Body of pancreas (tissue), 4 donors: Measurements from ENCODE around the gene KRTAP12-3. TPM values are rescaled to one million over a fixed set of nuclear protein-coding genes. Genes with fewer than 3 reads are reported as not detected.

Source experiments
- ATAC-seq: fragments of 150-250 bp; one replicate; pipeline ENCODE4 v1.9.1; 2016
- DNase-seq, 4 donors: peaks; one replicate each; pipeline ENCODE4 v3.0.0-alpha.2; 2019
- H3K27ac ChIP-seq, 4 donors: fragments of 200-600 bp; sonication (generic); 1 replicate in 3 of 4; 2 replicates in 1 of 4; pipeline versions ENCODE4 v1.5.1 to v1.6.1; 2016 to 2019; ENCODE audit warnings: mild to moderate bottlenecking in 1 of 4, mixed read lengths in 1 of 4, moderate library complexity in 1 of 4
- H3K27me3 ChIP-seq, 2 donors: fragments of 200-600 bp; sonication (generic); one replicate each; pipeline ENCODE4 v1.6.0; 2016; ENCODE audit warnings: mild to moderate bottlenecking in 1 of 2
- H3K36me3 ChIP-seq, 2 donors: fragments of 200-600 bp; sonication (generic); replicated peaks in 1 of 2; 2 replicates each; pipeline ENCODE4 v1.5.1; 2016; ENCODE audit warnings: low read depth in 2 of 2; ENCODE audit not compliant: insufficient read depth in 1 of 2
- H3K4me1 ChIP-seq: fragments of 200-600 bp; sonication (generic); one replicate; pipeline ENCODE4 v1.6.0; 2016
- H3K4me3 ChIP-seq, 2 donors: fragments of 200-600 bp; sonication (generic); 1 replicate in 1 of 2; 2 replicates in 1 of 2; pipeline ENCODE4 v1.5.1; 2016 to 2019
- H3K9me3 ChIP-seq, 3 donors: fragments of 200-600 bp; sonication (generic); 1 replicate in 2 of 3; 2 replicates in 1 of 3; pipeline ENCODE4 v1.5.1; 2016
- POLR2A ChIP-seq, 3 donors: fragments of 450-650 bp; IDR thresholded peaks; one replicate each; pipeline ENCODE4 v1.6.1; 2016; ENCODE audit warnings: antibody characterized with exemption in 3 of 3, mild to moderate bottlenecking in 2 of 3
- WGBS, 2 donors: methylation state at CpG; one replicate each; pipeline ENCODE4 v1.1.5; 2017; 5-methylcytosine and 5-hydroxymethylcytosine counted together
- intact Hi-C: fragments of 100-400 bp; cut with DNase I; formaldehyde crosslinking; loops from one replicate; pipeline ENCODE4 v1.15.1; 2023
- total RNA-seq, 2 donors: library from RNA; depleted of rRNA; stranded (reverse); fragments of >200 nt; gene quantifications; one replicate each; pipeline ENCODE4 v1.1.0, GENCODE V29; 2016
- TF ChIP-seq, protein P1 (sequence below), 7 experiments: fragments of 450-650 bp in 4 of 7; fragments of 200-600 bp in 3 of 7; sonication (generic) in 3 of 7; IDR thresholded peaks; one replicate each; pipeline ENCODE4 v1.5.1; 2016 to 2019; ENCODE audit warnings: antibody characterized with exemption in 7 of 7

KRTAP12-3 gene
- total RNA-seq, 2 donors from 2014 or later, result not detected

DNA sequence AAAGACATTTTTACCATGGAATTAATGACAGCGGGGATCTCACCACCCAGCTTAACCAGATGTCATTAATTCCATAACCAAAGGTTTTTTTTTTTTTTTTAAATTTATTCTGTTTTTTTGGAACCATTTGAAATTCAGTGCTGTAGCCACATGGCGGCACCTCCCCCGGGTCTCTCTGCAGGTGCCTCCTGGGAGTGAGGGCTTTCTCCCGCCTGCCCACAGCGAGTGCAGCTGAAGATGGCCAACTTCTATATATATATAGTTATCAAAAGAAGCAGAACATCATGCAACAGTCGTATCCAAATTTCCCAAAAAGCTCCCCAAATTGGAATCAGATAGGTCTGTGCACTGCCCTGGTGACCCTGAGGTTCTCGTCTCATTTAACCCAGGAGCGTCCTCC lies 42.3 kb upstream of the KRTAP12-3 start:
- DNase-seq, result no peak

DNA sequence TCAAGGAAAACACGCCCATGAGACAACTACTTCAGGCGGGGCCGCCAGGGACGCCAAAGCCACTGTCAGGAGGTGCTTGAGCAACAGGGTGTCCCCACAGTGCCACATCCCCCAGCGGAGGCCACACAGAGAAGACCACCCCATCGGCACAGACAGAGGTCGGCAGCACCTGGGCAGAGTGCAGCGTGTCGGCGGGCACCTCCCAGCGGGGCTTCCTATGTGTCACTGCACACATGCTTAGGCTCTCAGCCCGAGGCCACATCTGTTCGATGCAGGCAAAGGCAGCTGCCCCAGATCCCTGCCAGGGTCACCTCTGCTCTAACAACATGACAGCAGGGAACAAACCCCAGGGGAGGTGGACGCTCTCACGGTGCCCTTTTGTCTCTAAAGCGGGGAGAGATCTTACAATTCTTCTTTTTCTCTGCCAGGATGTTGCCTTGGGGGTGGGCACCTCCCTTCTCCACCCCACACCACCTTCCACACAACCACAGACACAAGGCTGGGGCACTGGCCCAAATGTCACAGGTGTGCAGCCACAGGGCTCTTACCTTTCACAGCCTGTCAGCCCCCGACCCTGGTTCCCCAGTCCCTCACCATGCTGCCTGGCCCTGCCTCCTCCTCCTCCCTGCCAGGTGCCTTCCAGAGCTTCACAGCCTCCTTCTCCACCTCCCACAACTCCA lies 41.7 kb upstream of the KRTAP12-3 start:
- DNase-seq (no peak), ATAC-seq (no peak)
- WGBS, 2 donors, result 51 to 56% methylated on average over 4 to 17 of the region's 17 CpGs
- intact Hi-C loops, result no loop called here
- no peak overlapping the region for H3K4me3 ChIP-seq
- no peaks in the 10 kb centered on the region for H3K4me1 ChIP-seq
- no peaks in the 10 kb centered on the region for H3K36me3 ChIP-seq
- no peak overlapping the region for H3K27ac ChIP-seq
- TF ChIP-seq POLR2A (IDR thresholded peaks at IDR 0.05), result no peak
- TF ChIP-seq, protein P1, sequence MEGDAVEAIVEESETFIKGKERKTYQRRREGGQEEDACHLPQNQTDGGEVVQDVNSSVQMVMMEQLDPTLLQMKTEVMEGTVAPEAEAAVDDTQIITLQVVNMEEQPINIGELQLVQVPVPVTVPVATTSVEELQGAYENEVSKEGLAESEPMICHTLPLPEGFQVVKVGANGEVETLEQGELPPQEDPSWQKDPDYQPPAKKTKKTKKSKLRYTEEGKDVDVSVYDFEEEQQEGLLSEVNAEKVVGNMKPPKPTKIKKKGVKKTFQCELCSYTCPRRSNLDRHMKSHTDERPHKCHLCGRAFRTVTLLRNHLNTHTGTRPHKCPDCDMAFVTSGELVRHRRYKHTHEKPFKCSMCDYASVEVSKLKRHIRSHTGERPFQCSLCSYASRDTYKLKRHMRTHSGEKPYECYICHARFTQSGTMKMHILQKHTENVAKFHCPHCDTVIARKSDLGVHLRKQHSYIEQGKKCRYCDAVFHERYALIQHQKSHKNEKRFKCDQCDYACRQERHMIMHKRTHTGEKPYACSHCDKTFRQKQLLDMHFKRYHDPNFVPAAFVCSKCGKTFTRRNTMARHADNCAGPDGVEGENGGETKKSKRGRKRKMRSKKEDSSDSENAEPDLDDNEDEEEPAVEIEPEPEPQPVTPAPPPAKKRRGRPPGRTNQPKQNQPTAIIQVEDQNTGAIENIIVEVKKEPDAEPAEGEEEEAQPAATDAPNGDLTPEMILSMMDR (IDR thresholded peaks at IDR 0.05), result no peak
- H3K27me3 ChIP-seq, result no peaks in the 10 kb centered on the region
- peaks cover 0 to 8% (median 0%) of the 10 kb centered on the region in 3 donors for H3K9me3 ChIP-seq

More for the DNA sequence above, 42.3 kb upstream of the KRTAP12-3 start:
- Histone ChIP-seq H3K4me3 (no peak overlapping the region), H3K27me3 (no peaks in the 10 kb centered on the region), H3K27ac (no peak overlapping the region), H3K36me3 (no peaks in the 10 kb centered on the region), H3K9me3 (peaks cover 0 to 14% (median 0%) of the 10 kb centered on the region in 3 donors), H3K4me1 (no peaks in the 10 kb centered on the region)
- intact Hi-C loops, result no loop called here
- WGBS, 2 donors, result 53 to 63% methylated on average over 8 of the region's 8 CpGs
- no peak for ATAC-seq
- TF ChIP-seq POLR2A (IDR thresholded peaks at IDR 0.05), result no peak
- TF ChIP-seq, protein P1 (IDR thresholded peaks at IDR 0.05), result no peak

DNA sequence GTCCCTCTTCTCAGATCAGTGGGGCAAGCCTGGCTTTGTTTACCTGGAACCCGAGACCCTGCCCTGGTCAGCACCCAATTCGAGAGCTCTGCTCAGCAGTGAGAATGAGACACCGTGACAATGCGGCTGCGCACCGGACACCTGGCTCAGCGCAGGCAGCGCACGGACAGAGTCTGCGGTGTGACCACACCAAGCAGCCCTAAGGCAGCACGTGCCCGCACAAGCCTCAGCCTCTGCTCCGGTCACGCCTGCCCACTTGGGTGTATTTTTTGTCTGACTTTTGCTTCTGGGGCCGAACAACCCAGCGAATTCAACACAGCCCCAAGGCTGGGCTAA lies 41.2 kb upstream of the KRTAP12-3 start:
- no peak for DNase-seq
- intact Hi-C loops, result no loop called here
- TF ChIP-seq POLR2A (IDR thresholded peaks at IDR 0.05), result no peak
- TF ChIP-seq, protein P1 (IDR thresholded peaks at IDR 0.05), result no peak
- Histone ChIP-seq H3K4me3 (no peak overlapping the region), H3K4me1 (no peaks in the 10 kb centered on the region), H3K27me3 (no peaks in the 10 kb centered on the region), H3K9me3 (peaks cover 0 to 4% (median 0%) of the 10 kb centered on the region in 3 donors), H3K36me3 (no peaks in the 10 kb centered on the region), H3K27ac (no peak overlapping the region)
- ATAC-seq, result no peak
- 46 to 69% methylated on average over 2 to 16 of the region's 16 CpGs for WGBS, 2 donors

DNA sequence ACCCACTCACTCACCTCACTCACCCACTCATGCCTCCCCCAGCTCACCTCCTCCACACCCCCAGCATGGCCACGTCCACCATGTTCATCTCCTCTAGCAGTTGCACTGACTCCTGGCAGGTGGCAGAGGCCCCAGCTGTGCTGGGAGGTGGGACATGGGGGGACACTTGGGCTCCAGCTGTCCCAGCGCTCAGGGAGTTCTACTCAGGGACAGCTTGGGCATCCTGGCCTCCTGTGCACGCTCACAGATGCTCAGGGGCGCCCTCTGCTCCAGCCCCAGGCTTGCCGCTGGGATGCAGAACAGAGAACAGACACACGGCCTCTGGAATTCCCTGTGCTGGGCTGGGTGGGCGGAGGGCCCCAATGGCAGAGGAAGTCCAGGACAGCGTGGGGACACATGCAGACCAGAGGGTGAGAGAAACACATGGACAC lies 40.6 kb upstream of the KRTAP12-3 start:
- Histone ChIP-seq H3K4me1 (no peaks in the 10 kb centered on the region), H3K27ac (no peak overlapping the region), H3K4me3 (no peak overlapping the region), H3K27me3 (no peaks in the 10 kb centered on the region), H3K9me3 (no peaks in the 10 kb centered on the region), H3K36me3 (no peaks in the 10 kb centered on the region)
- 34 to 53% methylated on average over 4 to 8 of the region's 8 CpGs for WGBS, 2 donors
- no peak for DNase-seq
- no peak for ATAC-seq
- intact Hi-C loops, result no loop called here
- TF ChIP-seq, protein P1 (IDR thresholded peaks at IDR 0.05), result no peak
- TF ChIP-seq POLR2A (IDR thresholded peaks at IDR 0.05), result no peak

DNA sequence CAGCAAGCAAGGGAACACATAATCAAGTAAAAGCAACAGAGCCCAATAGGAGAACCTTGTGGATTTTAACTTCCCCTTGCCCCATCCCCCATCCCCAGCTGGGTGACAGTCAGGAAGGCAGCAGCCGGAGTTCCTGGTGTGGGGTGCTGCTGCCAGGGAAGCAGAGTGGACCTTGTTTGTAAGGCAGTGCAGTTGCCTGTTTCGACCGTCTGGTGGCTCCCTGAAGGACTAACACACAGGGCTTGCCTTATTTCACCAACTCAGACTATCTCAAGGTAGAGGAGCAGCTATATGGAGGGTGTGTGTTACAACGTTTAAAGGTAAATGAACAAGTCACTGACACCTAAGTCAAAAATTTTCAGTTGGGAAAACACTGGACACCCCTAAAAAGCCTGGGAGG lies 39.2 kb upstream of the KRTAP12-3 start:
- no peak for ATAC-seq
- TF ChIP-seq, protein P1 (IDR thresholded peaks at IDR 0.05), result peak in 1 of 7 experiments; percentile 12
- TF ChIP-seq POLR2A (IDR thresholded peaks at IDR 0.05), result no peak
- H3K9me3 ChIP-seq, result peaks cover 0 to 12% (median 0%) of the 10 kb centered on the region in 3 donors
- H3K36me3 ChIP-seq, result no peaks in the 10 kb centered on the region
- no peaks in the 10 kb centered on the region for H3K4me1 ChIP-seq
- H3K4me3 ChIP-seq, result no peak overlapping the region
- intact Hi-C loops, result no loop called here
- WGBS, 2 donors, result 7 to 13% methylated on average over 4 of the region's 4 CpGs
- no peak overlapping the region for H3K27ac ChIP-seq
- DNase-seq, result peak in 2 of 4 donors; percentile 13 to 30
- no peaks in the 10 kb centered on the region for H3K27me3 ChIP-seq
